Fibroblast of skin of abdomen (primary cell): ENCODE results near the gene ZNF398.

Source experiments
- DNase-seq: peaks from one replicate; pipeline ENCODE4 v3.0.0-alpha.2; 2013

ZNF398 gene

GRCh38 chr7:149147752-149148653, 750 bp downstream of the ZNF398 start:
- peak; percentile 39 for DNase-seq

GRCh38 chr7:149150981-149151380, 3.7 kb downstream of the ZNF398 start:
- DNase-seq = no peak

GRCh38 chr7:149153346-149153745, 6.1 kb downstream of the ZNF398 start:
- no peak for DNase-seq

GRCh38 chr7:149154056-149154455, 6.8 kb downstream of the ZNF398 start:
- DNase-seq = no peak

- DNase-seq = no peak
Measured at GRCh38 chr7:149156898-149157297, 9.6 kb downstream of the ZNF398 start.

- DNase-seq = peak; percentile 25
Measured at GRCh38 chr7:149161241-149161848, 14.1 kb downstream of the ZNF398 start.

- DNase-seq = no peak
Measured at GRCh38 chr7:149166142-149166541, 18.9 kb downstream of the ZNF398 start.

- no peak for DNase-seq
Measured at GRCh38 chr7:149166630-149167352, 19.5 kb downstream of the ZNF398 start.

- DNase-seq = peak; percentile 47
Measured at GRCh38 chr7:149171892-149172533, 24.8 kb downstream of the ZNF398 start.

GRCh38 chr7:149172534-149172920, 25.3 kb downstream of the ZNF398 start:
- no peak for DNase-seq

GRCh38 chr7:149175150-149175549, 27.9 kb downstream of the ZNF398 start:
- no peak for DNase-seq

- DNase-seq = no peak
Measured at GRCh38 chr7:149179241-149179640, 32.0 kb downstream of the ZNF398 start.

GRCh38 chr7:149180722-149181449, 33.6 kb downstream of the ZNF398 start:
- peak; percentile 13 for DNase-seq

- DNase-seq = no peak
Measured at GRCh38 chr7:149181450-149181790, 34.2 kb downstream of the ZNF398 start.

- DNase-seq = no peak
Measured at GRCh38 chr7:149184274-149184673, 37.0 kb downstream of the ZNF398 start.

GRCh38 chr7:149188213-149188612, 41.0 kb downstream of the ZNF398 start:
- no peak for DNase-seq

GRCh38 chr7:149188637-149189259, 41.5 kb downstream of the ZNF398 start:
- no peak for DNase-seq

GRCh38 chr7:149191851-149192250, 44.6 kb downstream of the ZNF398 start:
- DNase-seq = no peak

GRCh38 chr7:149194799-149195179, 47.5 kb downstream of the ZNF398 start:
- DNase-seq = no peak

- DNase-seq = peak; percentile 88
Measured at GRCh38 chr7:149195180-149196150, 48.2 kb downstream of the ZNF398 start, which contains the start of gene ZNF282. Gene ZNF282, plus strand, starts transcription at chr7:149195546. Its CDS starts 44 bp downstream, at chr7:149195590.
